HG03575 (cell line): ENCODE measurements around the gene MBD5.
A peak's percentile ranks its signal among the peaks of the same experiment; 100 is the strongest.
"Not testable (repeated sequence)": the region's sequence is repeated elsewhere in the genome, so short reads cannot be mapped to it uniquely, and the experiment has no call there.

ENCODE experiments used
- ATAC-seq: cut with Tn5 transposase; IDR thresholded peaks from one replicate; pipeline ENCODE4 v1.9.1; 2021; ENCODE audit not compliant: unreplicated experiment, insufficient number of reproducible peaks, low FRiP score; ENCODE audit errors: extremely low read depth

Gene MBD5

DNA sequence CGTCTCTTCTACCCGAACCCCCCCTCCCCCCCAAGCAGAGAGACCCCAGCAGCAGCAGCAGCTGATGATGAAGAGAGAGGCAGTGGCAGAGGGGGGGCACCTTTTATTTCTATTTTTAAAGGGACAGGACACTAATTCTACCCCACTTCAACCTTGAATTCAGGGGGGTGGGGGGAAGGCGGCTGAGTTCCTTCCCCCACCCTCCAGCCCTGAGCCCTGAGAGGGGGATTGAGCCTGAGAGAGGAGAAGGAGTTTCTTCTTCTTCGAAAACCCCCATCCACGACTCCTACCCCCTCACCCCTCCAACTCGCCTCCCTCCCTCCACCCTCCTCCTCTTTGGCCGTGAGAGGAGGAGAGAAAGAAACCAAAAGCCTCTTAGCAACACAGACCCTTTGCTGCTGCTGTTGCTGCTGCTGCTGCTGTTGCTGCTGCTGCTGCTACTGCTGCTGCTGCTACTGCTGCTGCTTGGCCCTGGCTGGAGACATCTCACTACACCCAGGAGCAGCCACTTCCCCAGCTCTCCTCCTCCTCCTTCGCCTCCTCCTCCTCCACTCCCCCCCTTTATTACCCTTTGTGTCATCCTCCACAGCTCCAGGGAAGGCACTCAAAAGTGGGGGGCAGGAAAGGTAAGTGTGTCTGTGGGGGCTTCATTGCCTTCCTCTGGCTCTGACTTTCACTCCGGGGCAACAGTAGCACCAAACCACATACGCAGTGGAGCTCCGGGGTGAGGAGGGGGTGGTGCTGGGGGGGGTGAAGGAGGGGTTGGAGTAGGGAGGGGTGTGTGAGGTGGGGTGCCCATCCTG lies at the start of gene MBD5:
Gene MBD5 (plus strand): TSS at position 33 of the 803 bp plus-strand sequence.
- peak; percentile 6 for ATAC-seq

DNA sequence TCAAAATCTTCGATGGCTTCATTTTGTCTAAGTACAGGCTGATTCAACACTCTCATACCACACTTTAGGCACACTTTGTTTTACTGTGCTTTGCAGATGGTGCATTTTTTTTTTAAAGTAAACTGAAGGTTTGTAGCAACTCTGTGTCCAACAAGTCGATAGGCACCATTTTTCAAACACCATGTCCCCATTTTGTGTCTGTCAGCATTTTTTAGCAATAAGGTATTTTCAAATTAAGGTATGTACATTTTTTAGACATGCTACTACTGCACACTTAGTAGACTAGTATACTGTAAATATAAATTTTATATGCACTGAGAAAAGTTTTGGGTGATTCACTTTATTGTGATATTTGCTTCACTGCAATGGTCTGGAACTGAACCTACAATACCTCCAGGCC lies 44.8 kb upstream of the MBD5 start:
- no peak for ATAC-seq

DNA sequence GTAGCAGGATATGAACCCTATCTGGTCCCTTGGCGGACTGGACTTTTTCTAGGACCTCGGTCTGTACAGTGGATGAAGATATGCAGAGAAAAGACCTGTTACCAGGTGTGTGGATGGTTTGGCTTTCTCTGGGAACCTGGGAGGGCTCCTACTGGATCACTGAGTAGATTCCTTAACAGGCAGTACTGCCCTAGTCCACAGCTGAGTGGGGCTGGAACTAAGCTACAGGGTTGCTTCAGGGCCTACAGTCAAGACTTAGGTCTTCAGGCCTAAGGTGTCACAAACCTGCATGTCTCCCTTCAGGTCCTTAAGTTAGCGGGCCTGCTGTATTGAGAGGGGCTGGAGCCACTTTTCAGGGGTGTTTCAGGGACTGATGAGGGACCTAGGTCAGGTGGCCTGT lies 43.2 kb upstream of the MBD5 start:
- ATAC-seq: no peak

DNA sequence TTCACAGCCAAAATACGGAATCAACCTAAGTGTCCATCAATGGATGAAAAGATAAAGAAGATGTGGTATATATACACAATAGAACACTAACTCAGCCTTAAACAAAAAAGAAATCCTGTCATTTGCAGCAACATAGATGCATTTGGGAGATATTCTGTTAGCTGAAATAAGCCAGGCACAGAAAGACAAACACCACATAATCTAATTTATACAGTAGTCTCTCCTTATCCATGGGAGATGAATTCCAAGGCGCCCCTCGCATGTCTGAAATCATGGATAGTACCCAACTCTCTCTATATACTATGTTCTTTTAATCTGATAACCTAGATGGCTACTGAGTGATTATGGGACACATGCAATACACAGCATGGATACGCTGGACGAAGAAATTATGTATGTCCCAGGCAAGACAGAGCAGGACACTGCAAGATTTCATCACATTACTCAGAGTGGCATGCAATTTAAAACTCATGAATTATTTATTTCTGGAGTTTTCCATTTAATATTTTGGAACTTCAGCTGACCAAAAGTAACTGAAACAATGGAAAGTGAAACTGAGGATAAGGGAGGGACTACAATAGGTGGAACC lies 39.9 kb upstream of the MBD5 start:
- no peak for ATAC-seq

DNA sequence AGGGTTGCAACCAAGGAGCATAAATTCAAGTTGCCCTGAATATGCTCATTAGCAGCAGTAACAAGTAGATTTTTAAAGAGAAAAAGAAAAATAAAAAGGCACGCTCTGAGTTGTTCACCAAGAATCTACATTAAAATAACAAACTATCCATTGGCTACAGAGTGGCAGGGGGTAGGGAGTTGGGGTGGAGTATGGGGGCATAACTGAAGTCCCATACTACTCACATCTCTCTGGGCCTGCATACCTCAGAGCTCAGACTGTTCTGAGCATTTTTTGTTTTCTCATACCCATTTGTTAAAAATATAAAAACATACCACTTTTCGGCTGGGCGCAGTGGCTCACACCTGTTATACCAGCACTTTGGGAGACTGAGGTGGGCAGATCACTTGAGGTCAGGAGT lies 31.8 kb upstream of the MBD5 start:
- no peak for ATAC-seq

DNA sequence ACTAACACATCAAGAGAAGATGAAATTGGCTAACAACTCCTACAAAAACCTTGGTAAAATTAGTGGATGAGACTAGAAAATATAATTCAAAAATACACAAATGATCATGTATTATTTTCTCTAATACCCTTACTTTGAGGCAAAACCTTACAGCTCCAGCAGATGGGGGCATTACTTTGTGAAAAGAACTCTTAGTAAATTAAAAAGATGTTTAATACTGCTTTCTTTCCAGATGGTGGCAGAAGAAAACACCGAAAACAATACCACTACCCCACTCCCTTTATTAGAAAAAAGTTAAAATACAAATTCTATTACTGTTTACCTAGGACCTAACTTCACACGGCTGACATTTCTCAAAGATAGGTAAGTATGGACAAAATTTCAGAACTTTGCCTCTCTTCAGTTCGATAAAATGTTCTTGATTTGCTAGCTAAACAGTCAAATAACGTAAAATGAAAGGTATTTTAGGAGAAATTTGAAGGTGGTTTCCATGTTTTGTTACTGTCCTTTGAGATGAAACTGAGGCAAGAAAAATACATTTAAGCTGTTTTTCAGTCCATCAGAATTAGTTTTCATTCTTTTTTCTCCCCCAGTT lies 31.0 kb upstream of the MBD5 start:
- ATAC-seq: no peak

DNA sequence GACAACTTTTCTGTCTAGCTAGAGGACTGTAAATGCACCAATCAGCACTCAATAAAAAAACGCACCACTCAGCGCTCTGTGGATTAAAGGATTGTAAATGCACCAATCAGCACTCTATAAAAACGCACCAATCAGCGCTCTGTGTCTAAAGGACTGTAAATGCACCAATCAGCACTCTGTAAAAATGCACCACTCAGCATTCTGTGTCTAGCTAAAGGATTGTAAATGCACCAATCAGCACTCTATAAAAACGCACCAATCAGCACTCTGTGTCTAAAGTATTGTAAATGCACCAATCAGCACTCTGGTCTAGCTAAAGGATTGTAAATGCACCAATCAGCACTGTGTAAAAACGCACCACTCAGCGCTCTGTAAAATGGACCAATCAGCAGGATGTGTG lies 25.9 kb upstream of the MBD5 start:
- ATAC-seq: not testable (repeated sequence)

DNA sequence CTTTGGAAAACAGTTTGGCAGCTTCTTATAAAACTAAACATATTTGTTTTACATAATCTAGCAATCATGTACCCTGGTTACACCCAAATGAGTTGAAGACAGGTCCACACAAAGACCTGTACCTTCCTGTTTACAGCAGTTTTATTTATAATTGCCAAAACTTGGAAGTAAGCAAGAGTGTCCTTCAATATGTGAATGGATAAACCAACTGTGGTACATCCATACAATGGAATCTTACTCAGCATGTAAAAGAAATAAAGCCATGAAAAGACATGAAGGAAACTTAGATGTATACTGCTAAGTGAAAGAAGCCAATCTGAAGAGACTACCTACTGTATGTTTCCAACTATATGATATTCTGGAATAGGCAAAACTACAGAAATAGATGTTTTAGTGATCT lies 24.1 kb upstream of the MBD5 start:
- ATAC-seq: no peak

DNA sequence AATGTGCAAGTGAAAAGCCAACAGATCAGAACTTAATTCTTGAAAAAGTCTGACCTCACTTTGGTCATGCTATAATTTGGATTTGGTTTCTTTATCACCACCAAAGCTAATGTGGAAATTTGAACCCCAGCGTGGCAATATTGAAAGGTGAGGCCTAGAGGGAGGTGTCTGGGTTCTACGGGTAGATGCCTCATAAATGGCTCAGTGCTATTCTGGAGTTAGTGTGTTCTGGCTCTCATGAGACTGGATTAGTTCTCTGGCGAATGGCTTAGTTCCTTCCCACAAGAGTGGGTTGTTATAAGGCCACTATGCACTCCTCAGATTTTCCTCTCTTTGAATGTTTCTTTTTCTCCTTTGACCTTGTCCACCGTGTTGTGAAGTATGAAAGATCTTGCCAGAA lies 22.7 kb upstream of the MBD5 start:
- no peak for ATAC-seq

DNA sequence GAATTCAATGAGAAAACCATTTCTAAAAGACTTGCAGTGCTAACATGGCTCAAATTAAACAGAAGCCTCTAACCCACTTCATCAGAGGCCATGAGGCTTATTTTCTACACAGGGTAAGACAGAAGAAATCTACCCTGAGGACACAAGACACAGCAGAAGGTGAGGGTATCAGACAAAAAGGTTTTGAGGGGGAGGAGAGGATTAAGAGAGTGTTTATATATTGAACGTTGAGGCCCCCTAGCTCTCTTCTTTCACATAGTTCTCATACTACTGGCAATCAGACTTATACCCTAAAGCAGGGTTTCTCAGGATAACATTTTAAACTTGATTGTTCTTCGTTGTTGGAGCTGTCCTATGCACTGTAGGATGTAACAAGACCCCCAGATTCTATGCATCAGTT lies 21.8 kb upstream of the MBD5 start:
- ATAC-seq: no peak

DNA sequence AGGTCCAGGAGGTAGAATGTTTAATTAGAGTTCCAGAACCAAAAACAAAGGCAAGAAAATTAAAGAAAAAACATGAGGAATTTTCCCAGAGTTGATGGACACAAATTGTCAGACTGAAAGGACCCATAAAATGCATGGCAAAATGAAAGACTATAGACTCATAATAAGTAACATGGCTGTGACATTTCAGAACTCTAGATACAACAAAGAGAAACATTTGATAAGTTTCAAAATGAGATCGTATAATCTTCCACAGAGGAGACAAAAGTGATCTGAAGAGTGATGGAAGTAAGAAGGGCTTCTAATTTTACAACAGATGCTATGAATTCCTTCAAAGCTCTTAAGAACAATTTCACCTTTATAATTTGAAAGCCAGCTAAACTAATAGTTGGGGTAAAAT lies 20.8 kb upstream of the MBD5 start:
- ATAC-seq: no peak

DNA sequence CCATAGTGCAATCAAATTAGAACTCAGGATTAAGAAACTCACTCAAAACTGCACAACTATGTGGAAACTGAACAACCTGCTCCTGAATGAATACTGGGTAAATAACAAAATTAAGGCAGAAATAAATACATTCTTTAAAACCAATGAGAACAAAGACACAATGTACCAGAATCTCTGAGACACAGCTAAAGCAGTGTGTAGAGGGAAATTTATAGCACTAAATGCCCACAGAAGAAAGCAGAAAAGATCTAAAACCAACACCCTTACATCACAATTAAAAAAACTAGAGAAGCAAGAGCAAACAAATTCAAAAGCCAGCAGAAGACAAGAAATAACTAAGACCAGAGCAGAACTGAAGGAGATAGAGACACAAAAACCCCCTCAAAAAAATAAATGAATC lies 18.5 kb upstream of the MBD5 start:
- not testable (repeated sequence) for ATAC-seq

DNA sequence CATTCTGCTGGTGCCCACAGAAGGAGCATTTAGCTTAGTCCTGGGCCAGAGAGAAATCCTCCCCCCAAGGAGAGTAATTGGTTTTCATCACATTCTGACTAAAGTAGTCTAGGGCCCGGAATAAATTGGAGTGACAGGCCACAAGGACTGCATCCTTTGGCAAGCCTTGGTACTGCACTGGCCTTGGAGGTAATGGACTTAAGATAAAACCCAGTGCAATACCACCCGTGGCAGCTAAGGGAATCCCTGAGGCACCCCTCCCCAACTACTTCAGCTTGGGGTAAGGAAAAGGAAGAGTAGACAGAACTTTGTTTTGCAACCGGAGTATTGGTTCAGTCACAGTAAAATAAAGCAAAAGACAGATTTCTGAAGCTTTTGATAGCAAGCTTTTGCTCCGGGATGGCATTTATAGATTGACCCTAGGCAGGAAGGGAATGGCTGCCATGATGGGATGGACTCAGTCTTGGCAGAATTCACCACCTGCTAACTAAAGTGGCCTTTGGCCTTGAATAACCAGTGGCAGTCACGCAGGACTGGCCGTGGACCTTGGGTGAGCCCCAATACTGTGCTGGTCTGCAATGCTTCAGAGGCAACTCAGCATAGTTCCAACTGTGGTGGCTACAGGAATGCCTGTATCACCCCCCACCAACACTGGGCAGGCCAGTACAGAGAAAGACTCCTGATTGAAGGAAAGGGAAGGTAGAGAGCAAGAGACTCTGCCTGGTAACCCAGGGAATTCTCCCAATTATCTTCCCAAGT lies 14.5 kb upstream of the MBD5 start:
- no peak for ATAC-seq

DNA sequence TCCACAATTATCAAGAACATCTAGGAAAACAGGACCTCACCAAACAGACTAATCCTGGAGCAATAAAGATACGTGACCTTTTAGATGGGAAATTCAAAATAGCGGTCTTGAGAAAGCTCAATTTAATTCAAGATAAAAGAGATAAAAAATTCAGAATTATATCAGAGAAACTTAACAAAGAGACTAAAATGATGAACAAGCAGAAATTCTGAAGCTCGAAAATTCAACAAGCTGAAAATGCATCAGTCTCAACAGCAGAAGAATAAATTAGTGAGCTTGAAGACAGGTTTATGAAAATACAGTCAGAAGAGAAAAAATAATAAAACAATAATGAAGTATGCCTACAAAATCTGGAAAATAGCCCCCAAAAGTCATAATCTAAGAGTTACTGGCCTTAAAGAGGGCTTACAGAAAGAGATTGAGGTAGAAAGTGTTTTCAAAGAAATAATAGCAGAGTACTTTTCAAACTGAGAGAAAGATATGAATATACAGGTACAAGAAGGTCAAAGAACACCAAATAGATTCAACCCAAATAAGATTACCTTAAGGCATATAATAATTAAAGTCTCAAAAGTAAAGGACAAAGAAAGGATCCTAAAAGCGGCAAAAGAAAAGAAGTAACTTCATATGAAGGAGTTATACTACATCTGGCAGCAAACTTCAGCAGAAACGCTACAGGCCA lies 13.5 kb upstream of the MBD5 start:
- ATAC-seq: no peak

DNA sequence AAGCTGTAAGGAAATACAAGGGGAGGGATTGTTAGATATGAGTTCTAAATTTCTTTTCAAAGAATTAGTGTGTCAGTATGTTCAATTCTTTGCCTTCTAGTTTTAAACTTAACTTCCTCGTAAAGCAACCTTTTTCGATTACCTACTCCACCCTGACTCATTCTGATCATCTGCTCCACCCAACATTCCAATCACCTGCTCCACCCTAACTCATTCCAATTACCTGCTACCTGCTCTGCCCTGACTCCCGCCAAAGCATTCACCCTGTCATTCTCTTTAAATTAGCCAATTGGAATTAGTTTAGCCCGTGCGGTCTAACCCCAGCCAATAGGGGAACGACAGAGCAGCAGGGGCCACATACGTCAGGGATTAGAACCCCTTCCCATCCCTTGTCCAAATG lies 12.5 kb upstream of the MBD5 start:
- ATAC-seq: not testable (repeated sequence)

DNA sequence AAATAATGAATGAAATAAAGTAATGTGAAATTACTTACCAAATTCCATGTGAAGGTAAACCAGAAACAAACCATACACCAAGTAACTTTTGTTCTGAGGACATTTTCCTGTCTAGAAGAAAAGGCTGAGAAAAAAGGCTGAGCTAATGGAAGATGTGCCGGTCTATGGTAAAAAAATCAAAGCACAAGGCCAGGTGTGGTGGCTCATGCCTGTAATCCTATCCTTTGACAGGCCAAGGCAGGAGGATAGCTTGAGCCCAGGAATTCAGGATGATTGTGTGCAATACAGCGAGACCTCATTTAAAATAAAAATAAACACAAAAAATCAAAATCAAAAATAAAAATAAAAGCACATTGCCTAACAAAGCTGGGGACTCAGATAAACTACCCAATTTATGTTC lies 7.0 kb upstream of the MBD5 start:
- no peak for ATAC-seq

DNA sequence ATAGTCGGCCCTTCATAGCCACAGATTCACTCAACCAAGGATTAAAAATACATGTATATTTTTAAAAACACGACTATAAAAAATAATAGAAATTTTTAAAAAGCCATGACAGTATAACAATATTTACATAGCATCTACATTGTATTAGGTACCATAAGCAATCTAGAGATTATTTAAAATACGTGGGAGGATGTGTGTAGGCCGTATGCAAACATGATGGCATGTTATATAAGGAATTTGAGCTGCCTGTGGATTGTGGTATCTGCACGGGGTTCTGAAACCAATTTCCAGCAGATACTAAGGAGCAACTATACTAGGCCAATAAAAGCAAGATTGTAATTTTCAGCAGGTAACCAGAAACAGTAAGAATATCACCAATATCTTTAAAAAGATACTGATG lies 6.3 kb upstream of the MBD5 start:
- no peak for ATAC-seq

DNA sequence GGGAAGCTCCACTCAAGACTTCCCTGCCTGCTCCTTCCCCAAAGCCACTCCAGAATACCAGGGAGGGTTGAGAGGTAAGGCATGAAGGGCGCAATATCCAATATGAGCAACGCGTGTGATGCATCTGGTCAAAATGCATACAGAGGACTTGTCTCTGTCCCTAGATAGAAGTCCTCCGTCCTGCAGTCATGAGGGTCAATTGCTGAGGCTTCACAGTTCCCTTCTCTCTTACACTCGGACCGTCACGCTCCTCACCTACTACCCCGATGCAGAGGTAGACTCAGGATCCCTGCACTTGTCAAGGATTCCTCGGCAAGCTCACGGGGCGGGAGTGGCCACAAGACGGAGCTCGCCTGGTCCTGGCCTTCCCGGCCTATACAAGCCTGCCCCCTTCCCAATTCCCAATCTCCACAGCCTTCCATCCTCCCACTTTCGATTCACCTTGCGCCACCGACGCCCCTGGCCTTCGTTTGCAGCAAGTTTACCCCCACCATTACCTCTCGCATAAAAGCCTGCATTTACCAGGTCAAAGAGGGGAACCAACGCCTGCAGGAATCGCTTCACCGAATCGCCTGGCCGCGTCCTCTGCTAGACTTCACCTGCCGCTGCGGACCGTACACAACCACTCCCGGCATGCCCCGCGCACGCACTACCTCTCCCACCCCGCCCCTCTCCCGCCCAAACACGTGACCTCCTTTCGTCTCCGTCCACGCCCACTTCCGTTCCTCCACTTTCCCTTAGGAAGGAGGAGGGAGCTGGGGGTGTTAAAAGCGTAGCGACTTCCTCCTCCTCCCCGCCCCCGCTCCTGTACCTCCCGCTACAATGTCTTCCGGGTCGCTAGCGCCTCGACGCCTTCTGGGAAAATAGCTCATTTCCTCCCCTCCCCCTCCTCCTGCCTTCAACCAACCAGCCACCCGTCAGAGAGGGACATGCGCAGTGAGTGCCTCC lies 506 bp upstream of the MBD5 start, which contains the start of gene ORC4:
Gene ORC4 (minus strand): TSS at position 627 of the 948 bp plus-strand sequence. CDS start 44,779 bp downstream, outside the sequence.
- ATAC-seq: peak; percentile 41
